NCI-H345 (cell line): ENCODE results near the gene CRYL1.

ENCODE experiments used
- DNase-seq: peaks from one replicate; lab custom pipeline; 2025; lab: John Stamatoyannopoulos, UW

Gene CRYL1

DNA sequence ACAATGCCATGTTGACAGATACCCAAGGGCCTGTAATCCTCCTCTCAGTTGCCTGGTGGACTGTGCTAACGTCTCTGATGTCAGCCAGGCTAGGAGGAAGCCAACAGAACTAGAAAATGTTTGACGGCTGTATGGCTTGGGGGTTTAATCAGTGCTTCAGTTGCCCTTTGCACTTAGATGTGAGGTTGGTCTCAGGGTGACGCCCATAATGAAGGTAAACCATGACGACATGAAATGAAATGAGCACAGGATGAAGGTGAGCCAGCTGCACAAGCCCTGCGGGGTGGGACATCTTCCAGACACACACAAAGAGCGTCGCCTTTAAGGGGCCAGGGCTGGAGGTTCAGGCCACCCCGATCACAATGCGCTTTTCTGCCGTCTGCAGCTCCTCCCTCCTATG, 127.2 kb downstream of the CRYL1 start:
- no peak for DNase-seq

- no peak for DNase-seq
Measured at GRCh38 chr13:20397896-20398295, 127.8 kb downstream of the CRYL1 start.

GRCh38 chr13:20395061-20395916, 130.4 kb downstream of the CRYL1 start:
- no peak for DNase-seq

GRCh38 chr13:20394506-20394905, 131.2 kb downstream of the CRYL1 start:
- no peak for DNase-seq

- DNase-seq = no peak
Measured at GRCh38 chr13:20394169-20394501, 131.5 kb downstream of the CRYL1 start.

DNA sequence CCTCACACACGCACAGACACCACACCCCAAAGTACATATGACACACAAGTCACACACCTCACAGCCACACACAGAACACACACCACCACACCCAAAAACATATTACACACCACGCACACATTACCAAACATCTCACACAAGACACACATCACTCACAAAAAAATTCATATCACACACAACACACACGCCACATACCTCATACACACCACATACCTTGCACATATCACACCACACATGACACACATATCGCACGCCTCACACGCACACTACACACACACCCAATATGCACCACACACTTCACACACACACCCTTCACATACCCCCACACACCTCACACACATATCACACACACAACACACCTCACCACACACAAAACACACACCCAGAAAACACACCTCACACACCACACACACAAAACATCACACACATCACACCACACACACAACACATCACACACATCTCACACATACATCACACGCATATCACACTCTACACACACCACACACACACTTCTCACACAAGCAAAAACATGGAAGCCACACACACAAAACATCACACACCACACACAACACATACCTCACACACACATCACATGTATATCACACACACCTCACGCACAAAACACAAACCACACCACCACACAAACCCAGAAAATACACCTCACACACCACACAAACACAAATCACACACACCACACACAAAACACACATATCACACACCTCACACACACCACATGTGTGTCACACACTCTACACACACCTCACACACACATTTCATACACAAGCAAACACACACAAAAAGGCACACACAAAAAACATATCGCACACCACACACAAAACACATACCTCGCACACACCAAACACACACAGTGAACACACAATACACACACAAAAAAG, 132.1 kb downstream of the CRYL1 start:
- no peak for DNase-seq

DNA sequence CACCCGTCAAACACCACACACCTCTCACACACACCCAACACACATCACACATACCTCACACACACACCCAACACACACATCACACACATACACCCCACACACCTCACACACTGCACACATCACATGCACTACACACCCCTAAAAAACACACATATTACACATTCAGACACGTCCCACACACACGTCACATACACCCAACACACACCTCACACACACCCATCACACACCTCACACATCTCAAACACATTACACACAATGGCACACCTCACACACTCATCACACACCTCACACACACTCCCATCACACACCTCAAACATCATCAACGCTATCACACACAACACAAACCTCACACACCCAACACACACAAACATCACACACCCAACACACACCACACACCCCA, 133.1 kb downstream of the CRYL1 start:
- no peak for DNase-seq

GRCh38 chr13:20391597-20392452, 133.8 kb downstream of the CRYL1 start:
- no peak for DNase-seq

- DNase-seq = no peak
Measured at GRCh38 chr13:20390526-20391175, 135.0 kb downstream of the CRYL1 start.

- no peak for DNase-seq
Measured at GRCh38 chr13:20389696-20390525, 135.7 kb downstream of the CRYL1 start.

DNA sequence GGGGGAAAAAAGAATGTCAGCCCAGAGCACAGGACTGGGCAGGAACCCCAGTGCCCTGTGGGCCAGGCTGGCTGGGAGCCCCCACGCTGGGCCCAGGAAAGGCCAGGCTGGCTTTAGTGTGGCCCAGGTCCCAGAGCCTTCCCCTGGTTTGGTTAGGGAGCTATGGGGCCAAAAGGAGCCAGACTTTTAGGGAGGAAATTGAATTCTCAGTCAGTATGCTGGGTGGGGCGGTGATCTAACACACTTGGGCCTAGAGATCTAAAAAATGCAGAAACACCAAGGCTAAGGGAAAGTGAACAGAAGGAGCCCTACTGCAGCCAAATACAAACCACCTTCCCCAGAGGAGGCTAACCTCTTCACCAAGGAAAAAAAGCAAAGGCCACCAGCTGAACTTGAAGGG, 137.5 kb downstream of the CRYL1 start:
- DNase-seq = no peak

- no peak for DNase-seq
Measured at GRCh38 chr13:20387441-20387971, 138.2 kb downstream of the CRYL1 start.

- DNase-seq = no peak
Measured at GRCh38 chr13:20387006-20387405, 138.7 kb downstream of the CRYL1 start.

DNA sequence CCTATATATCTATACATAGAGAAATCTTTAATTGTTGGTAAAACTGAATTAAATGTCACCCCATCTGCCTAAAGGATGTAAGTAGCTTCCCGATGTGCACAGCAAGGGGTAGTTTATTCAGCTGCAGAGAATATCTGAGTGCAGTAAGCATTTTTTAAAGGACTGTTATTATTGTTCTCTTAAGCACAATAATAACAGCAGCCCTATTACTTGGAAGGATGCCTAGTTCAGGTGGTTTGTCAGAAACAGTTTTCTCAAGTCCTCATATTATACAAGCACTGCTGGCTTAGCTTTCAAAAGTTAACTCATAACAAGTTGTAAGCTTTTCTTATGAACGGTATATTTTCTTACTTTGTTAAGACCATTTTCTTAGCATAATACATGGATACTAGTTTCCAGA, 142.6 kb downstream of the CRYL1 start:
- peak; percentile 79 for DNase-seq

DNA sequence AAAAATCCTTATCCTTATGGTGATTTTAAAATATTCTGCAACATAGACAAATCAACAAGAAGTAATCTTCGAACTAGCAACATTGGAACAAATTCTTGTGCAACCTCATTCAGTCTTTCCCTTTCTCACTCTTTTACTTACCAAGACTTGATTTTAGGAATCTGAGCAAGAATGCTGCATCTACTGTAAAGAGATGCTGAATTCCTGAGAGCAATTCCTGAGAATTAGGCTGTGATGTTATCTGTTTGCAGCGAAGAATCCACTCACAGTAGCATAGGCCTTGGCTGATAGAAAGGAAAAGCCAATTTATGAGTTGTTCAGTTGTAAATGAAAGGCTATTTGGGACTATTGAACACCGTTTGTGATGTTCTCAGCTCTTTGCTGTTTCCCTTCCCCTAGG, 144.3 kb downstream of the CRYL1 start:
- no peak for DNase-seq

DNA sequence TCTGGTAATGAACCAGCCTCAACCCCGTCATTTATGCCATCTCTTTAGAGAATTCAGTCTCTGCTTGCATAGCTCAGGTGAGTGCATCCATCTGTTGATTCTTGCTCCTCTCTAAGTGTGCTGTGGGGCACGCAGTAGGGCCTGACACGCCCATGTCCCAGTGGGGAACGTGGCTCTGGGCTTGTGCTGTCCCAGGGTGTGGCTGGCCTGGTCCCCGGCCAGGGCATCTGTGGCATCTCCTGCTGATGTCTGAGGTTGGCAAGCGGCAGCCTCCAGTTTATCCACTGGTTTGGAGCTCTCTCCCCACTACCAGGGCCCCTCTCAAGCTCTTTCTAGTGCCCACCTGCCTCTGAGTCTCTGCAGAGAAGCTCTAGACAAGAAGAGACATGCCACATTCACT, 146.9 kb downstream of the CRYL1 start:
- peak; percentile 83 for DNase-seq

DNA sequence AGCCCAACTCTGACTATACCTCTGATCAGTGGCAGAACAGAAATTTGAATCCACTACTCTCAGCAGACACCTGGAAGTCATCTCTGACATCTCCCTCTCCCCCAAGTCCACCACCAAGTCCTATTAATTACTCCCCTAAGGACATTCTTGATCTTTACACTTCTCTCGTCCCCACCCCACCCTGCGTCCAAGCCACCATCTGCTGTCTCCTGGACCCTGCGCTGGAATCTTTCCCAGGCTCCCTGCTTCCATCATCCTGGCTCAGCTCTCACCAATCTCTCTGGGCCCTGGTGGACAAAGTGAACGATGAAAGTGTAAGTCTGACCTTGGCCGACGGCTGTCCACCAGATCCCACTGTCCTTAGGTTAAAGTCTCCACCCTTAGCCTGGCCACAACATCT, 147.9 kb downstream of the CRYL1 start:
- no peak for DNase-seq

DNA sequence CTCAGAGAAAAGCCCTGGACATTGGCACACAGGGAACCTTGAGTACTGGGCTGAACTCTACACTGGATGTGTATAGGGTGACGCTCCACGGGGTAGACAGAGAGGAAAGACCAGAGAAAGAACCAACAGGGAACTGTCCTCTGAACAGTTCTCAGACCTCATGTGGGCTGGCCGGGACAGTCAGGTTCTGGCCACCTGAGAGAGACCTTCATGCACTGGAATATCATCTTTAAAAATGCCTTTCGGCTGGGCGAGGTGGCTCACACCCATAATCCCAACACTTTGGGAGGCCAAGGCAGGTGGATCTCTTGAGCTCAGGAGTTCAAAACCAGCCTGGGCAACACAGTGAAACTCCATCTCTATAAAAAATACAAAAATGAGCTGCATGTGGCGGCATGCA, 149.8 kb downstream of the CRYL1 start:
- DNase-seq = no peak

GRCh38 chr13:20373861-20374260, 151.8 kb downstream of the CRYL1 start:
- DNase-seq = no peak

DNA sequence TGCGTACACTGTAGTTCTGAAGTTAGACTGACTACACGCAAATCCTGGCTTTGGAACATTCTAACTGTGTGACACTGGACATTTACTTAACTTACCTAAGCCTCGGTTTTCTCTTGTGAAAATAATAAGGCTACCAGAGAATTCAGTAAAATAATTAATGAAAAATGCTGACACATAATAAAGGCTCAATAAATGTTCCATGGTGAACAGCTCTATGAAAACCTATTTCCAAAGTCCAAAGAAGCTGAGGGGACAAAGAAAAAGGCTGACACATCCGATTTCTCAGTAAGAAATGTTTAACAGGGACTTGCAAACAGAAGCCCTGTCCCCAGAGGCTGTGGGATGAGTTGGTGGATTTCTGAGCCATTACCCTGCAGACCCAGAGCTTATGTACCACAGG, 153.8 kb downstream of the CRYL1 start:
- no peak for DNase-seq
